ENCODE data around the gene HYI. TPM values are rescaled to one million over a fixed set of nuclear protein-coding genes. Genes with fewer than 3 reads are reported as not detected.
"Not testable (repeated sequence)": the region's sequence is repeated elsewhere in the genome, so short reads cannot be mapped to it uniquely, and the experiment has no call there.

HYI gene, protein sequence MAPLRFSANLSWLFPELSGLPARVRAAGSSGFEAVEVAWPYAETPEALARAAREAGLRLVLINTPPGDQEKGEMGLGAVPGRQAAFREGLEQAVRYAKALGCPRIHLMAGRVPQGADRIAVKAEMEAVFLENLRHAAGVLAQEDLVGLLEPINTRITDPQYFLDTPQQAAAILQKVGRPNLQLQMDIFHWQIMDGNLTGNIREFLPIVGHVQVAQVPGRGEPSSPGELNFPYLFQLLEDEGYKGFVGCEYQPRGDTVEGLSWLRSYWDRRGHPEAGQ
- total RNA-seq, result 21.8 and 28.7 TPM in 2 replicates

DNA sequence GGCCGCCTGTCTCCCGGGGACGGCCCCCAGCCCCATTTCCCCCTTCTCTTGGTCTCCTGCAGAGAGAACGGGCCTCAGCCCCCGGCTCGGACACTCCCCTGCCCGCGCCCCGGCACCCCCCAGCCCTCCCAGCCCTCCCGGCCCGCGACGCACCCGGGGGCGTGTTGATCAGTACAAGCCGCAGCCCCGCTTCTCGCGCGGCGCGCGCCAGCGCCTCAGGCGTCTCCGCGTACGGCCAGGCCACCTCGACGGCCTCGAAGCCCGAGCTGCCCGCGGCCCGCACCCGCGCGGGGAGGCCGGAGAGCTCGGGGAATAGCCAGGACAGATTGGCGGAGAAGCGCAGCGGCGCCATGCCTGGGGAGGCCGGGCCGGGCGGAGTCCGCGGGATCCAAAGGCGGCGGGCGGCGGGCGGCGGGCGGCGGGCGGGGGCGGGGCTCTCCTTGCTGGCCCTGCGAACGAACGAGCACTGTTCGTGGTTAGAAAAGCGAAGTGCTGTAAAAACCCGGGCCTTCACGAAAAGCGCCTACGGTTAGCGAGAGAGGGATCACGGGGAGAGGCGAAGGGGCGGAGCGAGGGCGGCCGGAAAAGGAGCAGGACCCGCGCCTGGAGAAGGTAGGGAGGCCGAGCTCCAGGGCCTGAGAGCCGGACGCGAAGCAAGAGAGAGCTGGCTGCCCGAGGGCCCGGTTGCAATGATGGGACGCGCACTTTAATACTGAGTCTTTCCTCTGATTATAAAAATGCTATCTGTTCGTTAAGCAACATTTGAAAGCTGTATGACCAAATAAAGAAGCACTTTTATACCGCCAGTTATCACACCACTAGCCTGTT lies at the start of gene HYI:
Gene HYI, minus strand, starts transcription at position 490 of the 828 bp plus-strand sequence. Its CDS starts 138 bp downstream, at position 352.
- H3K27me3 ChIP-seq (ENCODE audit: control insufficient read depth, insufficient read depth, low read length), result no peaks in the 10 kb centered on the region
- H3K4me3 ChIP-seq (ENCODE audit: low read depth, low read length), result peak within 1 kb of the TSS; percentile 54
- TF ChIP-seq, protein P1, sequence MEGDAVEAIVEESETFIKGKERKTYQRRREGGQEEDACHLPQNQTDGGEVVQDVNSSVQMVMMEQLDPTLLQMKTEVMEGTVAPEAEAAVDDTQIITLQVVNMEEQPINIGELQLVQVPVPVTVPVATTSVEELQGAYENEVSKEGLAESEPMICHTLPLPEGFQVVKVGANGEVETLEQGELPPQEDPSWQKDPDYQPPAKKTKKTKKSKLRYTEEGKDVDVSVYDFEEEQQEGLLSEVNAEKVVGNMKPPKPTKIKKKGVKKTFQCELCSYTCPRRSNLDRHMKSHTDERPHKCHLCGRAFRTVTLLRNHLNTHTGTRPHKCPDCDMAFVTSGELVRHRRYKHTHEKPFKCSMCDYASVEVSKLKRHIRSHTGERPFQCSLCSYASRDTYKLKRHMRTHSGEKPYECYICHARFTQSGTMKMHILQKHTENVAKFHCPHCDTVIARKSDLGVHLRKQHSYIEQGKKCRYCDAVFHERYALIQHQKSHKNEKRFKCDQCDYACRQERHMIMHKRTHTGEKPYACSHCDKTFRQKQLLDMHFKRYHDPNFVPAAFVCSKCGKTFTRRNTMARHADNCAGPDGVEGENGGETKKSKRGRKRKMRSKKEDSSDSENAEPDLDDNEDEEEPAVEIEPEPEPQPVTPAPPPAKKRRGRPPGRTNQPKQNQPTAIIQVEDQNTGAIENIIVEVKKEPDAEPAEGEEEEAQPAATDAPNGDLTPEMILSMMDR (IDR thresholded peaks at IDR 0.05; ENCODE audit: insufficient read depth, low read length, severe bottlenecking), result no peak
- FAIRE-seq (no peak), DNase-seq (ENCODE audit: low read depth) (peak; percentile 82)
- peaks cover 16% of the 10 kb centered on the region for H3K36me3 ChIP-seq (ENCODE audit: control insufficient read depth, insufficient read depth, low read length)

DNA sequence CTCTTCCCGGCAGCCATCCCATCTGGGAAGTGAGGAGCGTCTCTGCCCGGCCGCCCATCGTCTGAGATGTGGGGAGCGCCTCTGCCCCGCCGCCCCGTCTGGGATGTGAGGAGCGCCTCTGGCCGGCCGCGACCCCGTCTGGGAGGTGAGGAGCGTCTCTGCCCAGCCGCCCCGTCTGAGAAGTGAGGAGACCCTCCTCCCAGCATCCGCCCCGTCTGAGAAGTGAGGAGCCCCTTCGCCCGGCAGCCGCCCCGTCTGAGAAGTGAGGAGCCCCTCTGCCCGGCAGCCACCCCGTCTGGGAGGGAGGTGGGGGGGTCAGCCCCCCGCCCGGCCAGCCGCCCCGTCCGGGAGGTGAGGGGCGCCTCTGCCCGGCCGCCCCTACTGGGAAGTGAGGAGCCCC lies 48.1 kb upstream of the HYI start:
- FAIRE-seq; H3K4me3 ChIP-seq (ENCODE audit: low read depth, low read length); DNase-seq (ENCODE audit: low read depth); H3K36me3 ChIP-seq (ENCODE audit: control insufficient read depth, insufficient read depth, low read length); H3K27me3 ChIP-seq (ENCODE audit: control insufficient read depth, insufficient read depth, low read length): not testable (repeated sequence)

DNA sequence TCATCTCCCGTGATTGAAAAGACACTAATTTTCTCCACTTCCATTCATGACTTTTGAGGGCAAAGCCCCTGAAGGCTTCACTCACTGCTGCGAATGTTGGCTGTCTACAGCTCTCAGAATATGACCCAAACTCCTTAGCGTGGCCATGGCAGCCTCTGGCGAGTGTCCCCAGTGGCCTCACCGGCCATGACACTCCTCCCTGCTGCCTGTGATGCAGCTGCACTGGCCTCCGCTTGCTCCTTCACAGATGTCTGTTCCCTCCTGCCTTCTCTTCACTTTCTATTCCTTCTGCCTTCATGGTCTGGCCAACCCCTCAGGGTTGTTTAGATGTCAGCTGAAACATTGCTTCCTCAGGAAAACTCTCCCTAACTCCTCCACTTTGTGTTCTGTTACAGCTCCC lies 46.2 kb upstream of the HYI start:
- TF ChIP-seq, protein P1 (IDR thresholded peaks at IDR 0.05; ENCODE audit: insufficient read depth, low read length, severe bottlenecking), result no peak
- H3K27me3 ChIP-seq (ENCODE audit: control insufficient read depth, insufficient read depth, low read length), result no peaks in the 10 kb centered on the region
- H3K4me3 ChIP-seq (ENCODE audit: low read depth, low read length), result no peak overlapping the region
- DNase-seq (ENCODE audit: low read depth) (no peak), FAIRE-seq (no peak)
- no peaks in the 10 kb centered on the region for H3K36me3 ChIP-seq (ENCODE audit: control insufficient read depth, insufficient read depth, low read length)

DNA sequence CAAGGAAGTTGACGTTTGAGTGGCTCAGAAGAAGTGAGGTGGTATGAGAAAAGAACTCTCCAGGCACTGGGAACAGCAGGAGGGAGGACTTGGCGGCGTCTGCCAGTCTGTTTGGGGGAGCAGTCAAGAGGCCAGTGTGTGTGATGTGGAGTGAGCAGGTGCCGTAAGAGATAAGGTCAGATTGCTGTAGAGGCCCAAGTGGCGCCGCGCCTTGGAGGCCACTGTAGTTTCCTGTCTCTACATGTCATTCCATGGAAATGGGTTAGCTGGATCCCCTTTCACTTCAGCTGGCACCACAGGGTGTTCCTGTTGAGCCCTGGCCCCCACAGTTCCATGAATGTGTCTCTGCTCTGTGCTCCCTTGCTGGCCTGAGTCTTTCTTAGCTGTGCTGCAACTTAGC lies 41.5 kb upstream of the HYI start:
- TF ChIP-seq, protein P1 (IDR thresholded peaks at IDR 0.05; ENCODE audit: insufficient read depth, low read length, severe bottlenecking), result no peak
- no peak overlapping the region for H3K4me3 ChIP-seq (ENCODE audit: low read depth, low read length)
- FAIRE-seq (no peak), DNase-seq (ENCODE audit: low read depth) (no peak)
- H3K36me3 ChIP-seq (ENCODE audit: control insufficient read depth, insufficient read depth, low read length), result no peaks in the 10 kb centered on the region
- H3K27me3 ChIP-seq (ENCODE audit: control insufficient read depth, insufficient read depth, low read length), result no peaks in the 10 kb centered on the region

DNA sequence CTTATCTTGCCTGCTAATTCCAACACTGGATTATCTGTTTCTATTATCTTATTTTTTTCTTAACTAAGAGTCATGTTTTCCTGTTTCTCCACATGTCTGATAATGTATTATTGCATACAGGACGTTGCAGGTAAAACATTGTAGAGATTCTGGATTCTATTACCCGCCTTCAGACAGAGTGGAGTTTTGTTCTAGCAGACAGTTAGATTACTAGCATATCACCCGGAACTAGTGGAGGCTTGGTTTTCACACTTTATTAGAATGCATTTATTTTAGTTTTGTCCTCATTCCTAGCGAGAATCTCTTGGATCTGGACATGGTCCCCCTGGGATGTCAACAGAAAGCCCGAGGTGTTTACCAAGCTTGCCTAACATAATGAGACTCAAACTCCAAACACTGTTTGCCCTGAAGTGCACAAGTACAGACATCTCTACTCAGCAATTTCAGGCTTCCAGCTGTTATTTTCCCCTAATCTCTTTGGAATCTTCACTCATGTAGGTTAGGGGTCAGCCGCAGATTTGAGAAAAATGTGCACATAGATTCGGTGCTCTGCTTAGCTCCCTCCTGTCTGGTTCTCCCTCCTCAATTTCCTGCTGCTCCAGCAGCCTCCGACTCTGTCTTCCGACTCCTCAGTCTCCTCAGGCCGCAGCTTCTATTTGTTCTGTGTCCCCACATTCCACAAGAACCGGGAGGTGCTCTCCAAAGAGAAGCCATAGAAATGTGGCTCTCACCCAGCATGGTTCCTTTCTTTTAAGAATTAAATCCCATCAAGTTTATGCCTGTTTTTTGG lies 40.1 kb upstream of the HYI start:
- FAIRE-seq, result no peak
- TF ChIP-seq, protein P1 (IDR thresholded peaks at IDR 0.05; ENCODE audit: insufficient read depth, low read length, severe bottlenecking), result no peak
- peak; percentile 45 for DNase-seq (ENCODE audit: low read depth)
- no peak overlapping the region for H3K4me3 ChIP-seq (ENCODE audit: low read depth, low read length)
- no peaks in the 10 kb centered on the region for H3K27me3 ChIP-seq (ENCODE audit: control insufficient read depth, insufficient read depth, low read length)
- no peaks in the 10 kb centered on the region for H3K36me3 ChIP-seq (ENCODE audit: control insufficient read depth, insufficient read depth, low read length)

DNA sequence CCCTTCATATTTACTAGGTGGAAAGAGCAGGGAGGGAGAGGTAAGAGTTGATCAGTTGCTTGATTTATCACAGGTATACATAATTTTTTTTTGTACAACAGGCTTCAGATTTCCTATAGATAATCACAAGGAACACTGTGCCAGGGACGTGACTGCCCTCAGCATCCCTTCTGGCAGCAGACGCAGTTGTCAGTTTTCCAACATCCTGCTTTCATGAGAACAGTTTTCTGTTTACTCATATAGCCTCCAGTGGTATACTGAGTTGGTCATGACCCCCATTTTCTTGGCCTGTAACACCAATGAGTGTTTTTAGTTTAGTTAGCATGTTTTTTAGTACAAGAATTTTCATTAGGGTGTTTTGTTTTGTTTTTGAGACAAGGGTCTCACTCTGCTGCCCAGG lies 39.1 kb upstream of the HYI start:
- DNase-seq (ENCODE audit: low read depth) (peak; percentile 78), FAIRE-seq (no peak)
- no peak overlapping the region for H3K4me3 ChIP-seq (ENCODE audit: low read depth, low read length)
- no peaks in the 10 kb centered on the region for H3K36me3 ChIP-seq (ENCODE audit: control insufficient read depth, insufficient read depth, low read length)
- H3K27me3 ChIP-seq (ENCODE audit: control insufficient read depth, insufficient read depth, low read length), result no peaks in the 10 kb centered on the region
- TF ChIP-seq, protein P1 (IDR thresholded peaks at IDR 0.05; ENCODE audit: insufficient read depth, low read length, severe bottlenecking), result no peak

All from bronchial epithelial cell (primary cell).